Measurements from ENCODE around the gene SGCG.

DNA sequence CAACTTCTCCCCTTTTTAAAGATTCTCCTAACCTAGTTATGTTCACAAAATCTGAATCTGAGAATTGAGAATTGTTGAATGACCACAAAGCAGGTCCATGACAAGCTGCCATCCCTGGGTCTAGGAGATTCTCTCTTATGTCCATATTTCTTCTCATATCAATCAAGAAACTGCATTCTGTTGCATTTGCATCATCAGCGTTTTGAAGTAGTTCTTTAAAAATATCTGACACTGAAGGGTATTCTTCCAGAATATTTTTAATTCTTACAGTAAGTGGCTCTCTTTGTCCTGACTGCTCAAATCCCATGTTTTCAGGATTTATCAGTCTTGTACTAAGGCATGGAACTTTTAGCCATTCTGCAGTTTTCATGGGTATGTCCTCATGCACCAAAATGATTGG is 158.4 kb downstream of the SGCG start:
- TF ChIP-seq FOXJ3 (CRISPR knock-in tag; IDR thresholded peaks at IDR 0.05) (no peak), MXI1 (IDR thresholded peaks at IDR 0.05; ENCODE audit: low read depth, low read length) (no peak), POLR2AphosphoS5 (IDR thresholded peaks at IDR 0.05; ENCODE audit: low read depth, low read length) (no peak), RAD21 (IDR thresholded peaks at IDR 0.05; ENCODE audit: low read length) (no peak), RXRA (IDR thresholded peaks at IDR 0.05; ENCODE audit: borderline replicate concordance, low read depth) (no peak), RCOR1 (IDR thresholded peaks at IDR 0.05; ENCODE audit: low read length) (no peak), NFIC (IDR thresholded peaks at IDR 0.05; ENCODE audit: borderline replicate concordance) (no peak), RFX5 (IDR thresholded peaks at IDR 0.05; ENCODE audit: low read length) (no peak), SIN3A (IDR thresholded peaks at IDR 0.05; ENCODE audit: borderline replicate concordance, low read depth, low read length) (no peak), ELF1 (IDR thresholded peaks at IDR 0.05) (no peak), EP300 (IDR thresholded peaks at IDR 0.05; ENCODE audit: borderline replicate concordance in 1 of 2, low read depth in 1 of 2, low read length in 1 of 2) (no peak)
- TF ChIP-seq, protein P1, sequence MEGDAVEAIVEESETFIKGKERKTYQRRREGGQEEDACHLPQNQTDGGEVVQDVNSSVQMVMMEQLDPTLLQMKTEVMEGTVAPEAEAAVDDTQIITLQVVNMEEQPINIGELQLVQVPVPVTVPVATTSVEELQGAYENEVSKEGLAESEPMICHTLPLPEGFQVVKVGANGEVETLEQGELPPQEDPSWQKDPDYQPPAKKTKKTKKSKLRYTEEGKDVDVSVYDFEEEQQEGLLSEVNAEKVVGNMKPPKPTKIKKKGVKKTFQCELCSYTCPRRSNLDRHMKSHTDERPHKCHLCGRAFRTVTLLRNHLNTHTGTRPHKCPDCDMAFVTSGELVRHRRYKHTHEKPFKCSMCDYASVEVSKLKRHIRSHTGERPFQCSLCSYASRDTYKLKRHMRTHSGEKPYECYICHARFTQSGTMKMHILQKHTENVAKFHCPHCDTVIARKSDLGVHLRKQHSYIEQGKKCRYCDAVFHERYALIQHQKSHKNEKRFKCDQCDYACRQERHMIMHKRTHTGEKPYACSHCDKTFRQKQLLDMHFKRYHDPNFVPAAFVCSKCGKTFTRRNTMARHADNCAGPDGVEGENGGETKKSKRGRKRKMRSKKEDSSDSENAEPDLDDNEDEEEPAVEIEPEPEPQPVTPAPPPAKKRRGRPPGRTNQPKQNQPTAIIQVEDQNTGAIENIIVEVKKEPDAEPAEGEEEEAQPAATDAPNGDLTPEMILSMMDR (IDR thresholded peaks at IDR 0.05), result no peak
- TF ChIP-seq, protein P2, sequence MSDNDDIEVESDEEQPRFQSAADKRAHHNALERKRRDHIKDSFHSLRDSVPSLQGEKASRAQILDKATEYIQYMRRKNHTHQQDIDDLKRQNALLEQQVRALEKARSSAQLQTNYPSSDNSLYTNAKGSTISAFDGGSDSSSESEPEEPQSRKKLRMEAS (IDR thresholded peaks at IDR 0.05; ENCODE audit: low read depth), result no peak
